OCI-LY1 (cell line): ENCODE data around the gene MOB2.

Source experiments
- H2AFZ ChIP-seq: fragments of 200-600 bp; sonication (generic), shearing (Covaris generic); 2 replicates; pipeline ENCODE4 v1.6.0; 2014; ENCODE audit warnings: antibody characterized with exemption, mild to moderate bottlenecking, low read length
- H3F3A ChIP-seq: fragments of 200-600 bp; sonication (generic), shearing (Covaris generic); 2 replicates; pipeline ENCODE4 v1.6.0; 2014; ENCODE audit warnings: mild to moderate bottlenecking, antibody characterized with exemption, low read length, moderate library complexity; ENCODE audit not compliant: insufficient read depth
- H3K27ac ChIP-seq: fragments of 200-600 bp; sonication (generic); 2 replicates; pipeline ENCODE4 v1.5.1; 2014; ENCODE audit warnings: low read length, mixed run types, mild to moderate bottlenecking, low read depth; ENCODE audit not compliant: poor library complexity, severe bottlenecking
- H3K27me3 ChIP-seq: fragments of 200-600 bp; sonication (generic); 2 replicates; pipeline ENCODE4 v1.6.0; 2014; ENCODE audit warnings: antibody characterized with exemption, mild to moderate bottlenecking, low read length, moderate library complexity; ENCODE audit not compliant: insufficient read depth
- H3K36me3 ChIP-seq: fragments of 200-600 bp; sonication (generic); 2 replicates; pipeline ENCODE4 v1.6.1; 2014; ENCODE audit warnings: mild to moderate bottlenecking, antibody characterized with exemption, low read length, moderate library complexity, mixed read lengths; ENCODE audit not compliant: insufficient read depth
- H3K4me1 ChIP-seq: fragments of 200-600 bp; sonication (generic); 2 replicates; pipeline ENCODE4 v1.5.1; 2014; ENCODE audit warnings: mild to moderate bottlenecking, low read length, moderate library complexity; ENCODE audit not compliant: insufficient read depth, severe bottlenecking
- H3K4me2 ChIP-seq: fragments of 200-600 bp; sonication (generic), shearing (Covaris generic); 2 replicates; pipeline ENCODE4 v1.6.1; 2014; ENCODE audit warnings: low read length
- H3K4me3 ChIP-seq: fragments of 200-600 bp; sonication (generic); 2 replicates; pipeline ENCODE4 v1.5.1; 2014; ENCODE audit warnings: low read length, low read depth, mild to moderate bottlenecking, mixed read lengths; ENCODE audit not compliant: poor library complexity, severe bottlenecking
- H3K79me2 ChIP-seq: fragments of 200-600 bp; shearing (Covaris generic); 2 replicates; pipeline ENCODE4 v1.6.1; 2016; ENCODE audit warnings: mixed run types, low read length, mixed read lengths; ENCODE audit not compliant: insufficient read depth
- H3K9ac ChIP-seq: fragments of 200-600 bp; sonication (generic), shearing (Covaris generic); 2 replicates; pipeline ENCODE4 v1.6.1; 2014; ENCODE audit warnings: mild to moderate bottlenecking, low read length, mixed read lengths
- H3K9me2 ChIP-seq: fragments of 200-600 bp; sonication (generic), shearing (Covaris generic); 2 replicates; pipeline ENCODE4 v1.6.1; 2014; ENCODE audit warnings: low read depth, mild to moderate bottlenecking, low read length, mixed read lengths
- H3K9me3 ChIP-seq: fragments of 200-600 bp; shearing (Covaris generic); 2 replicates; pipeline ENCODE4 v1.6.1; 2014; ENCODE audit warnings: low read length, mixed read lengths
- H4K20me1 ChIP-seq: fragments of 200-600 bp; sonication (generic), shearing (Covaris generic); 2 replicates; pipeline ENCODE4 v1.6.0; 2016; ENCODE audit warnings: mild to moderate bottlenecking, low read length; ENCODE audit not compliant: insufficient read depth
- CTCF ChIP-seq: fragments of 200-600 bp; sonication (generic), shearing (Covaris generic); IDR thresholded peaks from 2 replicates; pipeline ENCODE4 v1.5.1; 2017; ENCODE audit warnings: mild to moderate bottlenecking, antibody characterized with exemption, low read length, moderate library complexity, mixed read lengths
- EZH2 ChIP-seq: fragments of 200-600 bp; sonication (generic), shearing (Covaris generic); IDR thresholded peaks from 2 replicates; pipeline ENCODE4 v1.8.0; 2017; ENCODE audit warnings: borderline replicate concordance, mixed run types, mild to moderate bottlenecking, antibody characterized with exemption, low read length, moderate library complexity, mixed read lengths

The MOB2 gene

GRCh38 chr11:1472180-1473005 lies 14.2 kb downstream of the MOB2 start:
- H2AFZ ChIP-seq: no peak overlapping the region
- no peaks in the 10 kb centered on the region for H3K9me3 ChIP-seq
- H3K4me1 ChIP-seq: no peaks in the 10 kb centered on the region
- H3K36me3 ChIP-seq: peaks cover 13% of the 10 kb centered on the region; the same call in 1 of the 2 replicates
- no peaks in the 10 kb centered on the region for H3K27me3 ChIP-seq
- H3K4me3 ChIP-seq: no peak overlapping the region
- H4K20me1 ChIP-seq: no peaks in the 10 kb centered on the region
- no peaks in the 10 kb centered on the region for H3F3A ChIP-seq
- H3K79me2 ChIP-seq: no peaks in the 10 kb centered on the region
- no peaks in the 10 kb centered on the region for H3K9me2 ChIP-seq
- no peak overlapping the region for H3K9ac ChIP-seq
- TF ChIP-seq EZH2: no peak
- TF ChIP-seq CTCF: no peak
- H3K27ac ChIP-seq: no peak overlapping the region
- H3K4me2 ChIP-seq: no peak overlapping the region

- H3K9ac ChIP-seq: no peak overlapping the region
- H3K36me3 ChIP-seq: peaks cover 7% of the 10 kb centered on the region; the same call in 1 of the 2 replicates
- no peaks in the 10 kb centered on the region for H3F3A ChIP-seq
- H3K4me1 ChIP-seq: no peaks in the 10 kb centered on the region
- no peaks in the 10 kb centered on the region for H4K20me1 ChIP-seq
- TF ChIP-seq EZH2 (no peak), CTCF (no peak)
- no peaks in the 10 kb centered on the region for H3K79me2 ChIP-seq
- no peaks in the 10 kb centered on the region for H3K27me3 ChIP-seq
- no peak overlapping the region for H3K4me3 ChIP-seq
- H3K4me2 ChIP-seq: no peak overlapping the region
- no peak overlapping the region for H2AFZ ChIP-seq
- no peaks in the 10 kb centered on the region for H3K9me3 ChIP-seq
- H3K27ac ChIP-seq: no peak overlapping the region
- no peaks in the 10 kb centered on the region for H3K9me2 ChIP-seq
Measured at GRCh38 chr11:1471736-1472135, 14.8 kb downstream of the MOB2 start.

- no peak overlapping the region for H3K4me3 ChIP-seq
- no peaks in the 10 kb centered on the region for H4K20me1 ChIP-seq
- no peaks in the 10 kb centered on the region for H3K4me1 ChIP-seq
- no peak overlapping the region for H3K9ac ChIP-seq
- H3K9me3 ChIP-seq: no peaks in the 10 kb centered on the region
- TF ChIP-seq CTCF (no peak), EZH2 (no peak)
- H3K27me3 ChIP-seq: no peaks in the 10 kb centered on the region
- H2AFZ ChIP-seq: no peak overlapping the region
- H3K4me2 ChIP-seq: no peak overlapping the region
- H3K9me2 ChIP-seq: no peaks in the 10 kb centered on the region
- no peaks in the 10 kb centered on the region for H3F3A ChIP-seq
- H3K27ac ChIP-seq: no peak overlapping the region
- H3K36me3 ChIP-seq: peaks cover 2% of the 10 kb centered on the region; the same call in 1 of the 2 replicates
- H3K79me2 ChIP-seq: no peaks in the 10 kb centered on the region
Measured at GRCh38 chr11:1470681-1471611, 15.6 kb downstream of the MOB2 start.
